Tongue (tissue), 2 donors: ENCODE measurements around the gene SLCO1A2. TPM values are rescaled to one million over a fixed set of nuclear protein-coding genes. Genes with fewer than 3 reads are reported as not detected.

Source experiments
- DNase-seq: peaks from one replicate; pipeline ENCODE4 v3.0.0-alpha.2; 2015
- total RNA-seq: library from RNA; depleted of rRNA; stranded (reverse); fragments of >200 nt; gene quantifications from one replicate; pipeline ENCODE4 v1.2.3, GENCODE V29; 2014

SLCO1A2 gene
- total RNA-seq, 1 donor from 2014 or later = 0.10 TPM

- no peak for DNase-seq
Observed at GRCh38 chr12:21330682-21331253, 3.9 kb downstream of the SLCO1A2 start.

- no peak for DNase-seq
Observed at GRCh38 chr12:21328578-21328977, 6.1 kb downstream of the SLCO1A2 start.

GRCh38 chr12:21324551-21324950 lies 10.2 kb downstream of the SLCO1A2 start:
- no peak for DNase-seq

- no peak for DNase-seq
Observed at GRCh38 chr12:21323736-21324135, 11.0 kb downstream of the SLCO1A2 start.

- no peak for DNase-seq
Observed at GRCh38 chr12:21308785-21309184, 25.9 kb downstream of the SLCO1A2 start.

GRCh38 chr12:21305661-21306060 lies 29.1 kb downstream of the SLCO1A2 start:
- no peak for DNase-seq

GRCh38 chr12:21300632-21301031 lies 34.1 kb downstream of the SLCO1A2 start:
- no peak for DNase-seq

- peak; percentile 18 for DNase-seq
Observed at GRCh38 chr12:21296751-21297406, 37.8 kb downstream of the SLCO1A2 start.

- no peak for DNase-seq
Observed at GRCh38 chr12:21296348-21296747, 38.4 kb downstream of the SLCO1A2 start.

- no peak for DNase-seq
Observed at GRCh38 chr12:21294176-21294575, 40.5 kb downstream of the SLCO1A2 start.

- no peak for DNase-seq
Observed at GRCh38 chr12:21292111-21292510, 42.6 kb downstream of the SLCO1A2 start.

GRCh38 chr12:21289698-21290097 lies 45.0 kb downstream of the SLCO1A2 start:
- no peak for DNase-seq

- no peak for DNase-seq
Observed at GRCh38 chr12:21276826-21277225, 57.9 kb downstream of the SLCO1A2 start.

GRCh38 chr12:21265932-21266331 lies 68.8 kb downstream of the SLCO1A2 start:
- no peak for DNase-seq

GRCh38 chr12:21264232-21264631 lies 70.5 kb downstream of the SLCO1A2 start:
- DNase-seq = no peak

- DNase-seq = no peak
Observed at GRCh38 chr12:21257172-21257571, 77.5 kb downstream of the SLCO1A2 start.

GRCh38 chr12:21252070-21252469 lies 82.6 kb downstream of the SLCO1A2 start:
- no peak for DNase-seq

- DNase-seq = peak; percentile 16
Observed at GRCh38 chr12:21248679-21249078, 86.0 kb downstream of the SLCO1A2 start.

- no peak for DNase-seq
Observed at GRCh38 chr12:21239866-21240265, 94.9 kb downstream of the SLCO1A2 start.

- no peak for DNase-seq
Observed at GRCh38 chr12:21234395-21234794, 100.3 kb downstream of the SLCO1A2 start.

GRCh38 chr12:21223930-21224329 lies 110.8 kb downstream of the SLCO1A2 start:
- DNase-seq = no peak

- DNase-seq = no peak
Observed at GRCh38 chr12:21221778-21222177, 112.9 kb downstream of the SLCO1A2 start.

GRCh38 chr12:21221072-21221471 lies 113.6 kb downstream of the SLCO1A2 start:
- DNase-seq = no peak

GRCh38 chr12:21220266-21220665 lies 114.5 kb downstream of the SLCO1A2 start:
- DNase-seq = no peak
